Progenitor cell of endocrine pancreas (in vitro differentiated cells): ENCODE data around the gene NFATC2IP. TPM values are rescaled to one million over a fixed set of nuclear protein-coding genes. Genes with fewer than 3 reads are reported as not detected.

Experiments
- DNase-seq: peaks from one replicate; pipeline ENCODE4 v3.0.0; 2021; ENCODE audit warnings: low spot score; ENCODE audit not compliant: unreplicated experiment
- H3K27ac Mint-ChIP-seq: 2 replicates; pipeline ENCODE4 v1.8.0; 2021; ENCODE audit warnings: mild to moderate bottlenecking, moderate library complexity, mixed read lengths
- H3K27me3 Mint-ChIP-seq: 2 replicates; pipeline ENCODE4 v1.8.0; 2021; ENCODE audit warnings: mixed read lengths
- H3K36me3 Mint-ChIP-seq: 2 replicates; pipeline ENCODE4 v1.8.0; 2022; ENCODE audit warnings: mixed read lengths; ENCODE audit not compliant: insufficient read depth
- H3K4me1 Mint-ChIP-seq: 2 replicates; pipeline ENCODE4 v1.8.0; 2021; ENCODE audit warnings: low read depth, mixed read lengths
- H3K4me3 Mint-ChIP-seq: 2 replicates; pipeline ENCODE4 v1.8.0; 2021; ENCODE audit warnings: low read depth, mild to moderate bottlenecking, moderate library complexity, mixed read lengths
- H3K9me3 Mint-ChIP-seq: 2 replicates; pipeline ENCODE4 v1.8.0; 2021; ENCODE audit warnings: low read depth, mixed read lengths
- CTCF ChIP-seq: fragments of 200-600 bp; sonication (generic); IDR thresholded peaks from one replicate; pipeline ENCODE4 v1.5.0; 2021; ENCODE audit warnings: antibody characterized with exemption, mild to moderate bottlenecking; ENCODE audit not compliant: unreplicated experiment
- total RNA-seq: library from RNA; stranded (reverse); gene quantifications from 2 replicates; pipeline ENCODE4 v1.2.1, GENCODE V29; 2021

NFATC2IP gene
- total RNA-seq, 1 donor from 2014 or later, result 77.1 TPM

GRCh38 chr16:28927815-28928214 lies 22.9 kb upstream of the NFATC2IP start:
- no peak for TF ChIP-seq CTCF
- no peak overlapping the region for H3K4me3 Mint-ChIP-seq
- H3K9me3 Mint-ChIP-seq, result no peaks in the 10 kb centered on the region
- H3K27ac Mint-ChIP-seq, result no peak overlapping the region
- no peaks in the 10 kb centered on the region for H3K27me3 Mint-ChIP-seq
- H3K36me3 Mint-ChIP-seq, result no peaks in the 10 kb centered on the region
- peaks cover 15% of the 10 kb centered on the region for H3K4me1 Mint-ChIP-seq
- DNase-seq, result no peak

DNA sequence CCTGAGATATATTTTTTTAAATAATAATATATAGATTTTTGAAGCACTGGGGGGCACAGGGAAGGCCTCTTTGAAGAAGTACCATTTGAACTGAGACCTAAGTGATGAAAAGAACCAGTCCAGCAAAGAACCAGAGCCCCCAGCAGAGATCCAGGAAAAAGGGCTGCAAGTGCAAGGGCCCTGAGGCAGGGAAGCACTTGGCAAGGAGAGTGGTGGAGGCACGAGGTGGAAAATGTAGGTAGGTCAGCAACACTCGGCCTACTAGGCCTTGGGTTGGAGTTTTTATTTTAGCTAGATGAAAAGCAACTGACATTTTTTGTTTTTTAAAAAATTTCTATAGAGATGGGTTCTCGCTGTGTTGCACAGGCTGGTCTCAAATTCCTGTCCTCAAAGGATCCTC lies 20.5 kb upstream of the NFATC2IP start:
- Mint-ChIP-seq H3K27me3 (peaks cover 3% of the 10 kb centered on the region), H3K4me3 (no peak overlapping the region), H3K27ac (no peak overlapping the region), H3K9me3 (no peaks in the 10 kb centered on the region), H3K4me1 (peaks cover 4% of the 10 kb centered on the region), H3K36me3 (no peaks in the 10 kb centered on the region)
- no peak for TF ChIP-seq CTCF
- no peak for DNase-seq

DNA sequence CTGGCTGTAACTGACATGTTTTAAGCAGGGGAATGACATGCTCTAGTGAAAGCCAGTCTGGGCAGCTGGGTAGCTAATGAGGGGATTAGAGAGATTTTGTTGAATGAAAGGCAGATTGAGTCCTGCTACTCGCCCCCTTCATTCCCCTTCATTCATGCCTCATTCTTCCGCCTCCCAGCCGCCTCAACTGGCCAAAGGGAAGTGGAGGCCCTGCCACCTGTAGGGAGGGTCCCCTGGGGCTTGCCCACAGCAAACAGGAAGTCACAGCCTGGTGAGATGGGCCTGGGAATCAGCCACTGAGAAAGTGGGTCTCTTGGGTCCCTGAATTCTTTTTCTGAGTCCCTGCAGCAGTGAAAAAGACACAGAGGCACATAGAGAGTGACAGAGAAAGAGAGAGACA lies 20.1 kb upstream of the NFATC2IP start:
- H3K27me3 Mint-ChIP-seq, result peaks cover 7% of the 10 kb centered on the region
- no peak overlapping the region for H3K4me3 Mint-ChIP-seq
- H3K27ac Mint-ChIP-seq, result no peak overlapping the region
- no peak for TF ChIP-seq CTCF
- H3K4me1 Mint-ChIP-seq, result peaks cover 4% of the 10 kb centered on the region
- DNase-seq, result no peak
- H3K9me3 Mint-ChIP-seq, result no peaks in the 10 kb centered on the region
- no peaks in the 10 kb centered on the region for H3K36me3 Mint-ChIP-seq

DNA sequence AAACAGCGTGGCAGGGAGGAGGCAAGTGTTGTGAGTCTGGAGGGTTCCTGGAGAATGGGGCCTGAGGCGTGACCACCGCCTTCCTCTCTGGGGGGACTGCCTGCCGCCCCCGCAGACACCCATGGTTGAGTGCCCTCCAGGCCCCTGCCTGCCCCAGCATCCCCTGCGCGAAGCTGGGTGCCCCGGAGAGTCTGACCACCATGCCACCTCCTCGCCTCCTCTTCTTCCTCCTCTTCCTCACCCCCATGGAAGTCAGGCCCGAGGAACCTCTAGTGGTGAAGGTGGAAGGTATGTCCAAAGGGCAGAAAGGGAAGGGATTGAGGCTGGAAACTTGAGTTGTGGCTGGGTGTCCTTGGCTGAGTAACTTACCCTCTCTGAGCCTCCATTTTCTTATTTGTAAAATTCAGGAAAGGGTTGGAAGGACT lies 18.9 kb upstream of the NFATC2IP start, which contains the start of gene CD19:
TSS of gene CD19 (plus strand) at position 171 of the 425 bp plus-strand sequence. CDS start at position 201, 30 bp downstream.
- DNase-seq, result no peak
- H3K27me3 Mint-ChIP-seq, result peaks cover 12% of the 10 kb centered on the region
- no peaks in the 10 kb centered on the region for H3K9me3 Mint-ChIP-seq
- H3K27ac Mint-ChIP-seq, result no peak within 1 kb of the TSS
- H3K36me3 Mint-ChIP-seq, result no peaks in the 10 kb centered on the region
- H3K4me1 Mint-ChIP-seq, result peaks cover 2% of the 10 kb centered on the region
- TF ChIP-seq CTCF, result no peak
- H3K4me3 Mint-ChIP-seq, result no peak within 1 kb of the TSS

- H3K9me3 Mint-ChIP-seq, result no peaks in the 10 kb centered on the region
- H3K27ac Mint-ChIP-seq, result no peak overlapping the region
- no peak for DNase-seq
- no peak overlapping the region for H3K4me3 Mint-ChIP-seq
- peaks cover 12% of the 10 kb centered on the region for H3K27me3 Mint-ChIP-seq
- no peak for TF ChIP-seq CTCF
- H3K4me1 Mint-ChIP-seq, result peaks cover 2% of the 10 kb centered on the region
- no peaks in the 10 kb centered on the region for H3K36me3 Mint-ChIP-seq
These were observed 18.2 kb upstream of the NFATC2IP start for GRCh38 chr16:28932339-28933141.
